ENCODE results near the gene NCK2.

DNA sequence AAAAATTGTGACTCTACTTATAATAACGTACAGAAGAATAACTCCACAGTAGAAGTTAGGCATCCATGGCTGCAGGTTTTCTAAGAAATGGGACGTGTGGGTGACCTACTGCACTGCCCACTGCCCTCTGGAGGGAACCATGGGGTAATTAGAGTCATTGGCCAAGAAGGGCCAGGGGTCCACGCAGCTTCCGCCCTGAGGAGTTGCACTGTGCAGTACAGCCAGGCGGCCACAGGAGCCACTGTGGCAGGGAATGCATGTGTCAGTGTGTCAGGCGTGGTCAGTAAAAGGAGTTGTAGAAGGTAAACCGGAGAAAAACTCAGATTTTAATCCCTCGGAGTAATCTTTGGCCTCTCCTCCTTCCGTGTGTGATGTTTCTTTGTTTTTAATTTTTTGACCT lies 24.8 kb downstream of the NCK2 start:
- TF ChIP-seq, protein P1, sequence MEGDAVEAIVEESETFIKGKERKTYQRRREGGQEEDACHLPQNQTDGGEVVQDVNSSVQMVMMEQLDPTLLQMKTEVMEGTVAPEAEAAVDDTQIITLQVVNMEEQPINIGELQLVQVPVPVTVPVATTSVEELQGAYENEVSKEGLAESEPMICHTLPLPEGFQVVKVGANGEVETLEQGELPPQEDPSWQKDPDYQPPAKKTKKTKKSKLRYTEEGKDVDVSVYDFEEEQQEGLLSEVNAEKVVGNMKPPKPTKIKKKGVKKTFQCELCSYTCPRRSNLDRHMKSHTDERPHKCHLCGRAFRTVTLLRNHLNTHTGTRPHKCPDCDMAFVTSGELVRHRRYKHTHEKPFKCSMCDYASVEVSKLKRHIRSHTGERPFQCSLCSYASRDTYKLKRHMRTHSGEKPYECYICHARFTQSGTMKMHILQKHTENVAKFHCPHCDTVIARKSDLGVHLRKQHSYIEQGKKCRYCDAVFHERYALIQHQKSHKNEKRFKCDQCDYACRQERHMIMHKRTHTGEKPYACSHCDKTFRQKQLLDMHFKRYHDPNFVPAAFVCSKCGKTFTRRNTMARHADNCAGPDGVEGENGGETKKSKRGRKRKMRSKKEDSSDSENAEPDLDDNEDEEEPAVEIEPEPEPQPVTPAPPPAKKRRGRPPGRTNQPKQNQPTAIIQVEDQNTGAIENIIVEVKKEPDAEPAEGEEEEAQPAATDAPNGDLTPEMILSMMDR (IDR thresholded peaks at IDR 0.05), result no peak
- no peak for TF ChIP-seq POLR2A (IDR thresholded peaks at IDR 0.05)
